ENCODE results near the gene GSTCD. TPM values are rescaled to one million over a fixed set of nuclear protein-coding genes. Genes with fewer than 3 reads are reported as not detected.
"Not testable (repeated sequence)": the region's sequence is repeated elsewhere in the genome, so short reads cannot be mapped to it uniquely, and the experiment has no call there.

The GSTCD gene
- total and polyA plus RNA-seq, 2 donors (not counting 1 experiment from before 2014, with no cell fraction given), result 5.0 to 13.2 TPM

DNA sequence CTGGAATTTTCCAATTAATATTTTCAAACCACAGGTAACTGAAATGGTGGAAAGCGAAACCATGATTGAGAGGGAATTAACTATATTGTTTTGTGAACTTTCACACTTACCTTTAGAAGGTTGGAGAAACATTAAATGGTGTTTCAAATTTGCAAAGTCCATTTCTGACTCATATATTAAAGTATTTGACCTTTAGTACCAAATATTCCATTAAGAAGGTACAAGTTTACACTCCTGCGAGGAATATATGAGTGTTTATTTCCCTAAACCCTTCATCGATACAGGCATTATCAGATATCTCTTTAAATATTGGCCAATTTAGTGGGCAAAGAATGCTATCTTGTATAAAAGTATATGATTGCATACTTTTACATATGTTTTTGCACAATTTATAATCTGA lies 142.6 kb downstream of the GSTCD start:
- intact Hi-C loops (cut with micrococcal nuclease), result no loop called here
- no peak overlapping the region for H3K4me3 ChIP-seq (ENCODE audit: control extremely low read depth in 1 of 5, extremely low read depth in 1 of 5, insufficient read depth in 1 of 5, low read depth in 2 of 5, low read length in 4 of 5)
- ChIA-PET POLR2A (no interaction called here), CTCF (no interaction called here)
- H4K20me1 ChIP-seq (ENCODE audit: control insufficient read depth, insufficient read depth, low read length, poor library complexity, severe bottlenecking), result no peaks in the 10 kb centered on the region
- no peak overlapping the region for H3K27ac ChIP-seq (ENCODE audit: low read length in 2 of 2)
- Mint-ChIP-seq H3K4me1 (no peaks in the 10 kb centered on the region), H3K4me3 (no peak overlapping the region), H3K27ac (no peak overlapping the region), H3K27me3 (no peaks in the 10 kb centered on the region), H3K9me3 (ENCODE audit: insufficient read depth) (peaks cover 8% of the 10 kb centered on the region)
- no peak overlapping the region for H3K9ac ChIP-seq (ENCODE audit: low read length)
- H3K4me2 ChIP-seq (replicated peaks; ENCODE audit: low read depth, low read length, poor library complexity, severe bottlenecking), result no peak overlapping the region
- no CpG with 5 or more reads among the region's 3 CpGs for WGBS (ENCODE audit: insufficient coverage)
- no peaks in the 10 kb centered on the region for H3K27me3 ChIP-seq (replicated peaks in 1 of 4; ENCODE audit: control extremely low read depth in 1 of 4, control insufficient read depth in 3 of 4, insufficient read depth in 4 of 4, low read length in 3 of 4)
- no peak for TF ChIP-seq EZH2 (IDR thresholded peaks at IDR 0.05; ENCODE audit: borderline replicate concordance, insufficient read depth, low read depth, low read length, poor library complexity, severe bottlenecking)
- TF ChIP-seq, protein P1, sequence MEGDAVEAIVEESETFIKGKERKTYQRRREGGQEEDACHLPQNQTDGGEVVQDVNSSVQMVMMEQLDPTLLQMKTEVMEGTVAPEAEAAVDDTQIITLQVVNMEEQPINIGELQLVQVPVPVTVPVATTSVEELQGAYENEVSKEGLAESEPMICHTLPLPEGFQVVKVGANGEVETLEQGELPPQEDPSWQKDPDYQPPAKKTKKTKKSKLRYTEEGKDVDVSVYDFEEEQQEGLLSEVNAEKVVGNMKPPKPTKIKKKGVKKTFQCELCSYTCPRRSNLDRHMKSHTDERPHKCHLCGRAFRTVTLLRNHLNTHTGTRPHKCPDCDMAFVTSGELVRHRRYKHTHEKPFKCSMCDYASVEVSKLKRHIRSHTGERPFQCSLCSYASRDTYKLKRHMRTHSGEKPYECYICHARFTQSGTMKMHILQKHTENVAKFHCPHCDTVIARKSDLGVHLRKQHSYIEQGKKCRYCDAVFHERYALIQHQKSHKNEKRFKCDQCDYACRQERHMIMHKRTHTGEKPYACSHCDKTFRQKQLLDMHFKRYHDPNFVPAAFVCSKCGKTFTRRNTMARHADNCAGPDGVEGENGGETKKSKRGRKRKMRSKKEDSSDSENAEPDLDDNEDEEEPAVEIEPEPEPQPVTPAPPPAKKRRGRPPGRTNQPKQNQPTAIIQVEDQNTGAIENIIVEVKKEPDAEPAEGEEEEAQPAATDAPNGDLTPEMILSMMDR (IDR thresholded peaks at IDR 0.05), result no peak
- peaks cover 0 to 2% (median 0%) of the 10 kb centered on the region in 3 donors for H3K9me3 ChIP-seq (ENCODE audit: control extremely low read depth in 1 of 3, control insufficient read depth in 2 of 3, insufficient read depth in 1 of 3, low read length in 2 of 3)
- no peak for DNase-seq
- no peaks in the 10 kb centered on the region for H3K36me3 ChIP-seq (replicated peaks in 1 of 2; ENCODE audit: control extremely low read depth in 1 of 2, control insufficient read depth in 1 of 2, extremely low read depth in 1 of 2, insufficient read depth in 2 of 2, low read length in 1 of 2)
- no peaks in the 10 kb centered on the region for H3K4me1 ChIP-seq (ENCODE audit: control insufficient read depth in 2 of 2, insufficient read depth in 2 of 2, low read length in 2 of 2)
- ATAC-seq (ENCODE audit: low read depth), result no peak
- no peak overlapping the region for H2AFZ ChIP-seq (ENCODE audit: insufficient read depth, low read depth, low read length, poor library complexity, severe bottlenecking)
- H3K79me2 ChIP-seq (ENCODE audit: control insufficient read depth, insufficient read depth, low read length), result no peaks in the 10 kb centered on the region

DNA sequence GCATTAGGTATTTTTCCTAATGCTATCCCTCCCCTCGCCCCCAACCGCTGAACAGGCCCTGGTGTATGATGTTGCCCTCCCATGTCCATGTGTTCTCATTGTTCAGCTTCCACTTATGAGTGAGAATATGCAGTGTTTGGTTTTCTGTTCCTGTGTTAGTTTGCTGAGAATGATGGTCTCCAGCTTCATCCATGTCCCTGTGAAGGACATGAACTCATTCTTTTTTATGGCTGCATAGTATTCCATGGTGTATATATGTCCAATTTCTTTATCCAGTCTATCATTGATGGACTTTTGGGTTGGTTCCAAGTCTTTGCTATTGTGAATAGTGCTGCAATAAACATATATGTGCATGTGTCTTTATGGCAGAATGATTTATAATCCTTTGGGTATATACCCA lies 143.6 kb downstream of the GSTCD start:
- H3K9me3 ChIP-seq (ENCODE audit: control extremely low read depth in 1 of 3, control insufficient read depth in 2 of 3, insufficient read depth in 1 of 3, low read length in 2 of 3); H3K27ac ChIP-seq (ENCODE audit: low read length in 2 of 2); H3K4me2 ChIP-seq (replicated peaks; ENCODE audit: low read depth, low read length, poor library complexity, severe bottlenecking); H3K4me3 ChIP-seq (ENCODE audit: control extremely low read depth in 1 of 5, extremely low read depth in 1 of 5, insufficient read depth in 1 of 5, low read depth in 2 of 5, low read length in 4 of 5); POLR2A ChIA-PET; H3K4me1 Mint-ChIP-seq; H3K27ac Mint-ChIP-seq; H3K4me1 ChIP-seq (ENCODE audit: control insufficient read depth in 2 of 2, insufficient read depth in 2 of 2, low read length in 2 of 2); H3K9ac ChIP-seq (ENCODE audit: low read length); H3K36me3 ChIP-seq (replicated peaks in 1 of 2; ENCODE audit: control extremely low read depth in 1 of 2, control insufficient read depth in 1 of 2, extremely low read depth in 1 of 2, insufficient read depth in 2 of 2, low read length in 1 of 2); ATAC-seq (ENCODE audit: low read depth); H3K4me3 Mint-ChIP-seq; DNase-seq; H3K27me3 Mint-ChIP-seq; H2AFZ ChIP-seq (ENCODE audit: insufficient read depth, low read depth, low read length, poor library complexity, severe bottlenecking); H3K79me2 ChIP-seq (ENCODE audit: control insufficient read depth, insufficient read depth, low read length); intact Hi-C loops (cut with micrococcal nuclease); H3K27me3 ChIP-seq (replicated peaks in 1 of 4; ENCODE audit: control extremely low read depth in 1 of 4, control insufficient read depth in 3 of 4, insufficient read depth in 4 of 4, low read length in 3 of 4); CTCF ChIA-PET; H4K20me1 ChIP-seq (ENCODE audit: control insufficient read depth, insufficient read depth, low read length, poor library complexity, severe bottlenecking): not testable (repeated sequence)
- peaks cover 10% of the 10 kb centered on the region for H3K9me3 Mint-ChIP-seq (ENCODE audit: insufficient read depth)
- no CpG with 5 or more reads among the region's 2 CpGs for WGBS (ENCODE audit: insufficient coverage)

Measured in B cell (primary cell).